Endodermal cell (in vitro differentiated cells): ENCODE measurements around the gene LOXL4. TPM values are rescaled to one million over a fixed set of nuclear protein-coding genes. Genes with fewer than 3 reads are reported as not detected.
"Not testable (repeated sequence)": the region's sequence is repeated elsewhere in the genome, so short reads cannot be mapped to it uniquely, and the experiment has no call there.

ENCODE experiments used
- DNase-seq: peaks from one replicate; pipeline ENCODE4 v3.0.0-alpha.2; 2017
- H3K27ac ChIP-seq: 2 replicates; pipeline ENCODE4 v1.5.1; 2013; ENCODE audit warnings: mild to moderate bottlenecking, low read depth, low read length, moderate library complexity
- H3K27me3 ChIP-seq: 2 replicates; pipeline ENCODE4 v1.6.1; 2013; ENCODE audit warnings: mild to moderate bottlenecking, low read length, moderate library complexity; ENCODE audit not compliant: insufficient read depth, control insufficient read depth, poor library complexity, severe bottlenecking
- H3K36me3 ChIP-seq: 2 replicates; pipeline ENCODE4 v1.7.0; 2013; ENCODE audit warnings: mild to moderate bottlenecking, low read length, moderate library complexity; ENCODE audit not compliant: control insufficient read depth, insufficient read depth
- H3K4me1 ChIP-seq: one replicate; pipeline ENCODE4 v1.7.0; 2013; ENCODE audit warnings: low read length; ENCODE audit not compliant: control insufficient read depth, insufficient read depth
- H3K4me3 ChIP-seq: 2 replicates; pipeline ENCODE4 v1.5.1; 2013; ENCODE audit warnings: mild to moderate bottlenecking, low read length, moderate library complexity
- H3K9ac ChIP-seq: 2 replicates; pipeline ENCODE4 v1.6.1; 2013; ENCODE audit warnings: mild to moderate bottlenecking, low read length, moderate library complexity; ENCODE audit not compliant: poor library complexity, severe bottlenecking; ENCODE audit errors: extremely low read depth
- H3K9me3 ChIP-seq: 2 replicates; pipeline ENCODE4 v1.6.1; 2013; ENCODE audit warnings: mild to moderate bottlenecking, low read length, moderate library complexity; ENCODE audit not compliant: control insufficient read depth
- H3K27ac Mint-ChIP-seq: 2 replicates; pipeline ENCODE4 v1.8.0; 2020; ENCODE audit warnings: mixed read lengths
- H3K27me3 Mint-ChIP-seq: 2 replicates; pipeline ENCODE4 v1.8.0; 2021; ENCODE audit warnings: mild to moderate bottlenecking, mixed read lengths; ENCODE audit not compliant: insufficient read depth
- H3K36me3 Mint-ChIP-seq: 2 replicates; pipeline ENCODE4 v1.8.0; 2020; ENCODE audit warnings: low read depth, mixed read lengths
- H3K4me1 Mint-ChIP-seq: 2 replicates; pipeline ENCODE4 v1.8.0; 2020; ENCODE audit warnings: mixed read lengths
- H3K4me3 Mint-ChIP-seq: 2 replicates; pipeline ENCODE4 v1.8.0; 2020; ENCODE audit warnings: mild to moderate bottlenecking, moderate library complexity, mixed read lengths
- H3K9me3 Mint-ChIP-seq: 2 replicates; pipeline ENCODE4 v1.8.0; 2020; ENCODE audit warnings: mild to moderate bottlenecking, mixed read lengths
- WGBS, 2 experiments: methylation state at CpG; one replicate each; pipeline versions ENCODE4 v1.1.5 to v1.1.7; 2013; ENCODE audit warnings: missing lambda C conversion rate in 2 of 2, mixed read lengths in 1 of 2; ENCODE audit not compliant: insufficient coverage in 1 of 2, insufficient read length in 1 of 2; 5-methylcytosine and 5-hydroxymethylcytosine counted together
- total RNA-seq, 2 donors: library from RNA; stranded (reverse); fragmentation: NEBNext Ultra II Directional in 1 of 2; extraction: Animal tissue kit (Norgen Biotek cat#: 25700) in 1 of 2; gene quantifications; 2 replicates in 1 of 2; 3 replicates in 1 of 2; pipeline ENCODE4 v1.2.1, GENCODE V29; 2021
- TF ChIP-seq, protein P1 (sequence below): fragments of 200-600 bp; sonication (generic); conservative IDR thresholded peaks from 2 replicates; pipeline ENCODE4 v1.5.0; 2021; ENCODE audit warnings: antibody characterized with exemption, mild to moderate bottlenecking

LOXL4 gene
- total RNA-seq, 2 donors from 2014 or later: 0.57 to 0.77 TPM

DNA sequence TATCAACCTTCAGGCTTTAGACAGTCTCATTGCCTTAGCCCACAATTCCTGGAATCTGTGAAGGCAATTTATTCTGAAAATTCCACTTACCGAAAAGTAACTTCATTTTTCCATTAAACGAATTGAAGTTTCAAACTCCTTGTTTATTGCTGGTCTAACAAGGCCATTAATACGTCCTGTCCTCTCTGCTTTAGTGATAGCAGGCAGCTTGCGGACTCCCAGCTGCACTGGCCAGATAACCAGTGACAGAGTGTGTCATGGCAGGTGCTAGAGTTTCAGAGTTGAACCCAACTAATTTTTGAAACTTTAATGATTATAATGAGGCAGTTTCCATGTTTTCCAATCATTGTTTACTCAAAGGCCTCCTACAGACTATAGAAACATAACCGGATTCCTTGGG, 31.1 kb downstream of the LOXL4 start:
- Mint-ChIP-seq H3K4me3 (no peak overlapping the region), H3K36me3 (peaks cover 23% of the 10 kb centered on the region), H3K27ac (no peak overlapping the region), H3K9me3 (no peaks in the 10 kb centered on the region), H3K4me1 (no peaks in the 10 kb centered on the region), H3K27me3 (no peaks in the 10 kb centered on the region)
- DNase-seq: no peak
- TF ChIP-seq, protein P1, sequence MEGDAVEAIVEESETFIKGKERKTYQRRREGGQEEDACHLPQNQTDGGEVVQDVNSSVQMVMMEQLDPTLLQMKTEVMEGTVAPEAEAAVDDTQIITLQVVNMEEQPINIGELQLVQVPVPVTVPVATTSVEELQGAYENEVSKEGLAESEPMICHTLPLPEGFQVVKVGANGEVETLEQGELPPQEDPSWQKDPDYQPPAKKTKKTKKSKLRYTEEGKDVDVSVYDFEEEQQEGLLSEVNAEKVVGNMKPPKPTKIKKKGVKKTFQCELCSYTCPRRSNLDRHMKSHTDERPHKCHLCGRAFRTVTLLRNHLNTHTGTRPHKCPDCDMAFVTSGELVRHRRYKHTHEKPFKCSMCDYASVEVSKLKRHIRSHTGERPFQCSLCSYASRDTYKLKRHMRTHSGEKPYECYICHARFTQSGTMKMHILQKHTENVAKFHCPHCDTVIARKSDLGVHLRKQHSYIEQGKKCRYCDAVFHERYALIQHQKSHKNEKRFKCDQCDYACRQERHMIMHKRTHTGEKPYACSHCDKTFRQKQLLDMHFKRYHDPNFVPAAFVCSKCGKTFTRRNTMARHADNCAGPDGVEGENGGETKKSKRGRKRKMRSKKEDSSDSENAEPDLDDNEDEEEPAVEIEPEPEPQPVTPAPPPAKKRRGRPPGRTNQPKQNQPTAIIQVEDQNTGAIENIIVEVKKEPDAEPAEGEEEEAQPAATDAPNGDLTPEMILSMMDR: no peak
- WGBS, 2 experiments: 94 to 100% methylated on average over 4 to 5 of the region's 5 CpGs
- no peaks in the 10 kb centered on the region for H3K9me3 ChIP-seq
- H3K4me3 ChIP-seq: no peak overlapping the region
- no peaks in the 10 kb centered on the region for H3K27me3 ChIP-seq
- H3K27ac ChIP-seq: no peak overlapping the region
- no peak overlapping the region for H3K9ac ChIP-seq
- H3K36me3 ChIP-seq: peaks cover 33% of the 10 kb centered on the region
- H3K4me1 ChIP-seq: no peaks in the 10 kb centered on the region

DNA sequence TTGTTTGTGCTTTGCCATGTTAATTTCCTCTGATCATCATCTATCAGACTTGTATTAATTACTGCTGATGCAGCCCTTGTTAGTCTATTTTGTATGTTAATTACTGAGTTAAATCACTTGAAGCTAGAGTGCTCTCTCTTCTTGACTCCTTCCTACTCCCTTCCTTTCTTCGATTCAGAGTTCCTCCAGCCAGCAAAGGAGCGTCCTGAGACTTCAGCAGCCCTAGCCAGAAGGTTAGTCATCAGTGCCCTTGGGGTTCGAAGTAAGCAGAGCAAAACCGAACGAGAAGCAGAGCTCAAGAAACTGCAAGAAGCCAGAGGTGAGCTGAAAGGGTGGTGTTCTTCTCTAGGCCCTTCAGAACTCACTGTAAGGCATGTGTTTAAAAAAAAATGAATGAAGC, 32.1 kb downstream of the LOXL4 start:
- Histone ChIP-seq H3K4me1 (no peaks in the 10 kb centered on the region), H3K4me3 (no peak overlapping the region), H3K9me3 (no peaks in the 10 kb centered on the region), H3K36me3 (peaks cover 35% of the 10 kb centered on the region), H3K27ac (no peak overlapping the region), H3K27me3 (no peaks in the 10 kb centered on the region), H3K9ac (no peak overlapping the region)
- no peak for DNase-seq
- Mint-ChIP-seq H3K36me3 (peaks cover 30% of the 10 kb centered on the region), H3K4me3 (no peak overlapping the region), H3K9me3 (no peaks in the 10 kb centered on the region), H3K4me1 (no peaks in the 10 kb centered on the region), H3K27ac (peak overlapping the region; percentile 50), H3K27me3 (no peaks in the 10 kb centered on the region)
- WGBS, 2 experiments: 74 to 89% methylated on average over 4 to 5 of the region's 5 CpGs
- TF ChIP-seq, protein P1: no peak

DNA sequence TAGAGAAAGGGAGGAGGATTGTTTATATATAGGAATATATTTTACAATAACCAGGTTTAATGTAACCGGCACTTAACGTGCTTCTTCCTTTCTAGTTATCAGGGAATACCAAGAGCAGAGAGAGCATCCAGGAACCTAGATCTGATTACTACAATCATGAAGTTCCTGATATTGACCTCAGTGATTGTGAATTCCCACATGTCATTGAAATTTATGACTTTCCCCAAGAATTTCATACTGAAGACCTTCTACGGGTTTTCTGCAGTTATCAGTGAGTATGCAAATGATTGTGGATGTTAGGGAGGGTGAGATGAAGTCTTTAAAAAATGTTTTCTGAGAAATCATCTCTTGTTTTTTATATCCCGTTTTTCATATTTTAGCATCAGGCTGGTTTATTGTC, 36.6 kb downstream of the LOXL4 start:
- Histone ChIP-seq H3K27ac (no peak overlapping the region), H3K9ac (no peak overlapping the region), H3K4me3 (no peak overlapping the region), H3K27me3 (no peaks in the 10 kb centered on the region), H3K4me1 (no peaks in the 10 kb centered on the region), H3K9me3 (peaks cover 6% of the 10 kb centered on the region), H3K36me3 (peaks cover 19% of the 10 kb centered on the region)
- H3K27ac Mint-ChIP-seq: no peak overlapping the region
- H3K27me3 Mint-ChIP-seq: no peaks in the 10 kb centered on the region
- H3K4me3 Mint-ChIP-seq: no peak overlapping the region
- TF ChIP-seq, protein P1: no peak
- H3K9me3 Mint-ChIP-seq: peaks cover 14% of the 10 kb centered on the region
- H3K4me1 Mint-ChIP-seq: no peaks in the 10 kb centered on the region
- H3K36me3 Mint-ChIP-seq: peaks cover 26% of the 10 kb centered on the region
- no peak for DNase-seq
- WGBS, 2 experiments: 96 to 98% methylated on average over 3 to 4 of the region's 4 CpGs

DNA sequence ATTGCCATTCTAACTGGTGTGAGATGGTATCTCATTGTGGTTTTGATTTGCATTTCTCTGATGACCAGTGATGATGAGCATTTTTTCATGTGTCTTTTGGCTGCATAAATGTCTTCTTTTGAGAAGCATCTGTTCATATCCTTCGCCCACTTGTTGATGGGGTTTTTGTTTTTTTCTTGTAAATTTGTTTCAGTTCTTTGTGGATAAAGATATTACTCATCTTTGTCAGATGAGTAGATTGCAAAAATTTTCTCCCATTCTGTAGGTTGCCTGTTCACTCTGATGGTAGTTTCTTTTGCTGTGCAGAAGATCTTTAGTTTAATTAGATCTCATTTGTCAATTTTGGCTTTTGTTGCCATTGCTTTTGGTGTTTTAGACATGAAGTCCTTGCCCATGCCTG, 39.7 kb downstream of the LOXL4 start:
- WGBS, 2 experiments: 100% methylated on average over 1 of the region's 1 CpG; no CpG with 5 or more reads in 1 of the 2 experiments
- H3K27ac ChIP-seq, DNase-seq, H3K27me3 ChIP-seq, H3K4me1 Mint-ChIP-seq, H3K36me3 ChIP-seq, H3K27me3 Mint-ChIP-seq, H3K4me3 Mint-ChIP-seq, H3K9ac ChIP-seq, H3K4me1 ChIP-seq, H3K4me3 ChIP-seq, H3K27ac Mint-ChIP-seq, H3K9me3 ChIP-seq: not testable (repeated sequence)
- Mint-ChIP-seq H3K36me3 (peaks cover 22% of the 10 kb centered on the region), H3K9me3 (peaks cover 18% of the 10 kb centered on the region)

DNA sequence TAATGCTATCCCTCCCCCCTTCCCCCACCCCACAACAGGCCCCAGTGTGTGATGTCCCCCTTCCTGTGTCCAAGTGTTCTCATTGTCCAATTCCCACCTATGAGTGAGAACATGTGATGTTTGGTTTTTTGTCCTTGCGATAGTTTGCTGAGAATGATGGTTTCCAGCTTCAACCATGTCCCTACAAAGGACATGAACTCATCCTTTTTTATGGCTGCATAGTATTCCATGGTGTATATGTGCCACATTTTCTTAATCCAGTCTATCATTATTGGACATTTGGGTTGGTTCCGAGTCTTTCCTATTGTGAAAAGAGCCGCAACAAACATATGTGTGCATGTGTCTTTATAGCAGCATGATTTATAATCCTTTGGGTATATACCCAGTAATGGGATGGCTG, 40.3 kb downstream of the LOXL4 start:
- not testable (repeated sequence) for H3K4me1 Mint-ChIP-seq, H3K9ac ChIP-seq, H3K27me3 ChIP-seq, H3K4me3 Mint-ChIP-seq, H3K27me3 Mint-ChIP-seq, H3K9me3 ChIP-seq, DNase-seq, H3K4me1 ChIP-seq, H3K4me3 ChIP-seq, H3K36me3 ChIP-seq, H3K27ac Mint-ChIP-seq, H3K27ac ChIP-seq
- H3K9me3 Mint-ChIP-seq: peaks cover 18% of the 10 kb centered on the region
- peaks cover 22% of the 10 kb centered on the region for H3K36me3 Mint-ChIP-seq
- WGBS, 2 experiments: 94% methylated on average over 2 of the region's 3 CpGs; no CpG with 5 or more reads in 1 of the 2 experiments
